Measurements from ENCODE around the gene SOX18. TPM values are rescaled to one million over a fixed set of nuclear protein-coding genes. Genes with fewer than 3 reads are reported as not detected.
A peak's percentile ranks its signal among the peaks of the same experiment; 100 is the strongest.

The SOX18 gene
- total and polyA plus RNA-seq, 2 of the 13 experiments (the other 11 are each of a cell fraction or from before 2014, with no cell fraction given): 1.6 to 1.9 TPM

DNA sequence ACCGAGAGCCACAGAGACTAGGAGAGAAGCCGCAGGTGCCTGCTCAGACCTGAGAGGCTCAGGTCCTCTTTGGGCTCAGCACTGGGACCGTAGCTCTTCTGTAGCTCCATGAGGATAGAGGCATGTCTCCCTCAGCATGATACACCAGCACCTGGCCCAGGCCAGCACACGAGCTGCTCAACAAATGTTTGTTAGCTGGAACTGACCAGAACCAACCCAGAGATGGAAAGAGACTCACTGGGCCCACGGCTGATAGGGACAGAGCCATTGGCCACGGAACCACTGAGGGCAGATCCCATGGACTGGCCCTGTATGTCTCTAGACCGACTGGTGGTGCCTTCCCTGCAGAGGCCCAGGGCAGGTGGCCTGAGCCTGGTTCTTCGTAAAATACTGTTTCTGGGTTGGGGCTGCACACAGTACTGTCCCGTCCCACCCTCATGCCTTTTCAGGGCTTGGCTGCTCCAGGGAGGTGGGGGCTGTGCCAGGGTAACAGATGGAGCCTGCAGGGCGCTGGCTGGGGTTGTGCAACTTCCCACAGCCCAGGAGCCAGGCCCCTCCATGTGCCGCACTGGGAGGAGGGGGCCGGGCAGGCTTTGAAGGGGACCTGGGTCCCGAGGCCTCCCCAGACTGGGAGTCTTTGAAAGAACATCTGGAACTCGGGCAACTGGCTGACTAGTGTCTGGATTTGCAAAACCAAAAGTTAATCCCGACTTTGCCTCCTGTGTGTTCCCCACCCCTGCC, 8.2 kb downstream of the SOX18 start (continued):
- TF ChIP-seq XBP1 (CRISPR knock-in tag; IDR thresholded peaks at IDR 0.05): no peak
- TF ChIP-seq RBM22 (optimal IDR thresholded peaks at IDR 0.05; ENCODE audit: low read length): peak; percentile 95
- TF ChIP-seq NCOA5 (CRISPR knock-in tag; IDR thresholded peaks at IDR 0.05): no peak
- TF ChIP-seq, protein P1, sequence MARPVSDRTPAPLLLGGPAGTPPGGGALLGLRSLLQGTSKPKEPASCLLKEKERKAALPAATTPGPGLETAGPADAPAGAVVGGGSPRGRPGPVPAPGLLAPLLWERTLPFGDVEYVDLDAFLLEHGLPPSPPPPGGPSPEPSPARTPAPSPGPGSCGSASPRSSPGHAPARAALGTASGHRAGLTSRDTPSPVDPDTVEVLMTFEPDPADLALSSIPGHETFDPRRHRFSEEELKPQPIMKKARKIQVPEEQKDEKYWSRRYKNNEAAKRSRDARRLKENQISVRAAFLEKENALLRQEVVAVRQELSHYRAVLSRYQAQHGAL (CRISPR knock-in tag; IDR thresholded peaks at IDR 0.05; ENCODE audit: not compliant biosample characterization): no peak
- peak; percentile 81; the same call in 1 of the 2 replicates for TF ChIP-seq ZNF609 (CRISPR knock-in tag; IDR thresholded peaks at IDR 0.05; ENCODE audit: borderline replicate concordance)
- TF ChIP-seq ZNF232 (CRISPR knock-in tag; IDR thresholded peaks at IDR 0.05; ENCODE audit: borderline replicate concordance): peak; percentile 64; the same call in 1 of the 2 replicates
- peak; percentile 61 for TF ChIP-seq THRA (CRISPR knock-in tag; IDR thresholded peaks at IDR 0.05; ENCODE audit: borderline replicate concordance)
- peak; percentile 22; the same call in 1 of the 2 replicates for TF ChIP-seq ZNF691 (CRISPR knock-in tag; IDR thresholded peaks at IDR 0.05; ENCODE audit: borderline replicate concordance, low read depth)
- TF ChIP-seq, protein P2, sequence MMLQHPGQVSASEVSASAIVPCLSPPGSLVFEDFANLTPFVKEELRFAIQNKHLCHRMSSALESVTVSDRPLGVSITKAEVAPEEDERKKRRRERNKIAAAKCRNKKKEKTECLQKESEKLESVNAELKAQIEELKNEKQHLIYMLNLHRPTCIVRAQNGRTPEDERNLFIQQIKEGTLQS (CRISPR knock-in tag; IDR thresholded peaks at IDR 0.05): peak; percentile 16; the same call in 1 of the 2 replicates
- TF ChIP-seq MED8 (CRISPR knock-in tag; IDR thresholded peaks at IDR 0.05; ENCODE audit: insufficient replicate concordance): peak; percentile 60
- 0 out of 2 replicates have a peak, but pooled peaks have one; percentile 40 for TF ChIP-seq RARG (CRISPR knock-in tag; IDR thresholded peaks at IDR 0.05; ENCODE audit: low read depth)
- TF ChIP-seq ZNF549 (CRISPR knock-in tag; IDR thresholded peaks at IDR 0.05): no peak
- TF ChIP-seq ZNF362 (CRISPR knock-in tag; IDR thresholded peaks at IDR 0.05; ENCODE audit: borderline replicate concordance): peak; percentile 38; the same call in 1 of the 2 replicates
- no peak for TF ChIP-seq DR1 (CRISPR knock-in tag; IDR thresholded peaks at IDR 0.05)
- peak; percentile 77 for TF ChIP-seq RBFOX2 (IDR thresholded peaks at IDR 0.05; ENCODE audit: low read depth, low read length)
- 0 out of 2 replicates have a peak, but pooled peaks have one; percentile 19 for TF ChIP-seq ERF (CRISPR knock-in tag; IDR thresholded peaks at IDR 0.05)
- no peak for TF ChIP-seq KLF12 (CRISPR knock-in tag; IDR thresholded peaks at IDR 0.05; ENCODE audit: borderline replicate concordance)
- 0 out of 2 replicates have a peak, but pooled peaks have one; percentile 17 for TF ChIP-seq ZMAT3 (CRISPR knock-in tag; conservative IDR thresholded peaks at IDR 0.05)
- TF ChIP-seq ZNF788 (CRISPR knock-in tag; IDR thresholded peaks at IDR 0.05; ENCODE audit: borderline replicate concordance): peak; percentile 39

Measured in HepG2 (cell line).